Heart right ventricle (tissue), 16 donors: Measurements from ENCODE around the gene NGEF. TPM values are rescaled to one million over a fixed set of nuclear protein-coding genes. Genes with fewer than 3 reads are reported as not detected.

Experiments used
- ATAC-seq, 8 donors: fragments of 200-7000 bp; cut with Tn5 transposase; one replicate each; pipeline ENCODE4 v1.9.1; 2020; ENCODE audit warnings: mild to moderate bottlenecking in 8 of 8, moderate library complexity in 8 of 8, moderate number of reproducible peaks in 1 of 8
- DNase-seq, 2 donors: peaks; one replicate each; pipeline ENCODE4 v3.0.0-alpha.2; 2020
- H3K27ac ChIP-seq, 10 donors: fragments of 200-600 bp; sonication (generic) in 2 of 10; one replicate each; pipeline versions ENCODE4 v1.5.0 to v1.8.0; 2020 to 2022; ENCODE audit warnings: mild to moderate bottlenecking in 3 of 10
- H3K27me3 ChIP-seq, 7 donors: fragments of 200-600 bp; one replicate each; pipeline ENCODE4 v1.8.0; 2021 to 2022; ENCODE audit warnings: mild to moderate bottlenecking in 2 of 7
- H3K36me3 ChIP-seq, 9 donors: fragments of 200-600 bp; sonication (generic) in 1 of 9; one replicate each; pipeline versions ENCODE4 v1.5.0 to v1.8.0; 2020 to 2022; ENCODE audit warnings: mild to moderate bottlenecking in 2 of 9
- H3K4me1 ChIP-seq, 9 donors: fragments of 200-600 bp; sonication (generic) in 1 of 9; one replicate each; pipeline versions ENCODE4 v1.5.0 to v1.8.0; 2020 to 2022; ENCODE audit warnings: mild to moderate bottlenecking in 4 of 9
- H3K4me3 ChIP-seq, 10 donors: fragments of 200-600 bp; sonication (generic) in 2 of 10; one replicate each; pipeline versions ENCODE4 v1.5.0 to v1.8.0; 2020 to 2022; ENCODE audit warnings: mild to moderate bottlenecking in 7 of 10, moderate library complexity in 2 of 10
- H3K9me3 ChIP-seq, 11 donors: fragments of 200-600 bp in 10 of 11; sonication (generic) in 2 of 11; one replicate each; pipeline versions ENCODE4 v1.5.0 to v1.8.0; 2013 to 2022; ENCODE audit warnings: mild to moderate bottlenecking in 2 of 11, control low read depth in 1 of 11, moderate library complexity in 1 of 11
- CTCF ChIP-seq, 9 donors: fragments of 200-600 bp; sonication (generic) in 2 of 9; IDR thresholded peaks; one replicate each; pipeline versions ENCODE4 v1.5.0 to v1.8.0; 2021 to 2022; ENCODE audit warnings: antibody characterized with exemption in 9 of 9, mild to moderate bottlenecking in 5 of 9, moderate library complexity in 1 of 9
- WGBS, 2 donors: extraction: QIAGEN DNeasy Blood & Tissue Kit; methylation state at CpG; one replicate each; pipeline ENCODE4 v1.1.7; 2013; ENCODE audit warnings: inconsistent platforms in 1 of 2; 5-methylcytosine and 5-hydroxymethylcytosine counted together
- intact Hi-C, 10 donors: fragments of 100-400 bp; cut with DNase I; formaldehyde crosslinking; loops; one replicate each; pipeline versions ENCODE4 v1.11.1 to v1.14.2; 2022
- polyA plus RNA-seq, 2 donors: library from polyadenylated mRNA; stranded (reverse); fragments of 200-250 nt; gene quantifications; one replicate each; pipeline ENCODE4 v1.2.3, GENCODE V29; 2013
- total RNA-seq, 10 donors: library from RNA; stranded (reverse); fragmentation: NEBNext Ultra II Directional in 3 of 10; extraction: Animal tissue kit (Norgen Biotek cat#: 25700) in 3 of 10; gene quantifications; one replicate each; pipeline versions ENCODE4 v1.2.1 to v1.2.4, GENCODE V29; 2021 to 2023
- donor health status: Arrhythmogenic right ventricular cardiomyopathy.
- donor health status: ischemic (EF 13 %, LVEDD 7.1; RV severe dilation, severe dysfunction).
- donor health status: healthy with polysubstance abuse.
- donor health status: DM: no; HTN: yes; CAD: no.
- donor health status: DM: no; HTN: no; CAD: no.
- donor health status: ischemic (EF 25% LVEDD 6.9; RV normal size, moderate dysfunction).
- donor health status: ischemic (EF 25% LVEDD 5.7; RV mildly dilated, moderate dysfunction).
- donor health status: healthy.
- donor health status: DM: yes; HTN: yes; CAD: no.
- donor health status: Ischemic cardiomyopathy.
- donor health status: ischemic (EF 35%, LVEDD 5.7; RV mildly dilated, moderate dysfunction).
- donor health status: nonischemic (EF 11% LVEDD 7.7; RV severe dilation, severe dysfunction).
- donor health status: DM: yes; HTN: yes; CAD: no.
- donor health status: PGD.
- donor health status: ischemic (EF 29% LVEDD 5.4; RV normal size, mild dysfunction).
- donor health status: nonischemic (EF 23%, LVEDD 6.1; RV moderate dilation, normal function).

NGEF gene
- total and polyA plus RNA-seq, 12 donors: 0.27 to 0.75 (median 0.54) TPM; not detected in 3

- H3K9me3 ChIP-seq: no peaks in the 10 kb centered on the region
- intact Hi-C loops: loop anchor here in 1 of 10 donors (5.0 kb wide), 1 partner anchor 128 kb away; no protein-coding TSS in a partner anchor
- no peaks in the 10 kb centered on the region for H3K36me3 ChIP-seq
- WGBS, 2 donors: 94 to 95% methylated on average over 3 of the region's 3 CpGs
- H3K27ac ChIP-seq: no peak overlapping the region
- DNase-seq (no peak), ATAC-seq (no peak)
- TF ChIP-seq CTCF (IDR thresholded peaks at IDR 0.05): no peak
- peaks cover 0 to 7% (median 0%) of the 10 kb centered on the region in 7 donors for H3K27me3 ChIP-seq
- no peaks in the 10 kb centered on the region for H3K4me1 ChIP-seq
- no peak overlapping the region for H3K4me3 ChIP-seq
Measured at GRCh38 chr2:233009661-233010060, 3.4 kb downstream of the NGEF start.

- ATAC-seq: no peak
- no peak for TF ChIP-seq CTCF (IDR thresholded peaks at IDR 0.05)
- Histone ChIP-seq H3K36me3 (no peaks in the 10 kb centered on the region), H3K27ac (no peak overlapping the region), H3K4me3 (no peak overlapping the region), H3K9me3 (no peaks in the 10 kb centered on the region), H3K4me1 (no peaks in the 10 kb centered on the region), H3K27me3 (peaks cover 0 to 7% (median 0%) of the 10 kb centered on the region in 7 donors)
- no peak for DNase-seq
- 62 to 64% methylated on average over 3 of the region's 3 CpGs for WGBS, 2 donors
- intact Hi-C loops: no loop called here
Measured at GRCh38 chr2:233007739-233008138, 5.3 kb downstream of the NGEF start.

GRCh38 chr2:233007270-233007669, 5.8 kb downstream of the NGEF start:
- no peak for TF ChIP-seq CTCF (IDR thresholded peaks at IDR 0.05)
- no peak overlapping the region for H3K27ac ChIP-seq
- 80 to 90% methylated on average over 7 of the region's 7 CpGs for WGBS, 2 donors
- no peak for DNase-seq
- H3K27me3 ChIP-seq: peaks cover 0 to 7% (median 0%) of the 10 kb centered on the region in 7 donors
- H3K9me3 ChIP-seq: no peaks in the 10 kb centered on the region
- intact Hi-C loops: no loop called here
- H3K4me1 ChIP-seq: no peaks in the 10 kb centered on the region
- no peaks in the 10 kb centered on the region for H3K36me3 ChIP-seq
- no peak for ATAC-seq
- H3K4me3 ChIP-seq: no peak overlapping the region

GRCh38 chr2:233006648-233007047, 6.4 kb downstream of the NGEF start:
- Histone ChIP-seq H3K4me3 (no peak overlapping the region), H3K4me1 (no peaks in the 10 kb centered on the region), H3K9me3 (no peaks in the 10 kb centered on the region), H3K36me3 (no peaks in the 10 kb centered on the region), H3K27me3 (peaks cover 0 to 7% (median 0%) of the 10 kb centered on the region in 7 donors), H3K27ac (no peak overlapping the region)
- DNase-seq (no peak), ATAC-seq (no peak)
- no peak for TF ChIP-seq CTCF (IDR thresholded peaks at IDR 0.05)
- intact Hi-C loops: no loop called here
- 90 to 93% methylated on average over 6 of the region's 6 CpGs for WGBS, 2 donors
